Stomach (tissue), 9 donors: ENCODE results near the gene MS4A15. TPM values are rescaled to one million over a fixed set of nuclear protein-coding genes. Genes with fewer than 3 reads are reported as not detected.

Experiments used
- DNase-seq, 2 donors: peaks; one replicate each; pipeline versions ENCODE4 v3.0.0 to v3.0.0-alpha.2; 2013 to 2019
- H3K27ac ChIP-seq, 5 donors: fragments of 200-600 bp in 4 of 5; sonication (generic) in 4 of 5; one replicate each; pipeline ENCODE4 v1.5.1; 2013 to 2019; ENCODE audit warnings: mild to moderate bottlenecking in 1 of 5, moderate library complexity in 1 of 5
- H3K27me3 ChIP-seq, 3 donors: fragments of 200-600 bp; sonication (generic); one replicate each; pipeline ENCODE4 v1.5.1; 2017 to 2019; ENCODE audit warnings: mixed run types in 1 of 3
- H3K36me3 ChIP-seq, 4 donors: fragments of 200-600 bp; sonication (generic); 1 replicate in 3 of 4; 2 replicates in 1 of 4; pipeline ENCODE4 v1.5.1; 2016 to 2019
- H3K4me1 ChIP-seq, 4 donors: fragments of 200-600 bp; sonication (generic); one replicate each; pipeline ENCODE4 v1.5.1; 2016 to 2019
- H3K4me3 ChIP-seq, 4 donors: fragments of 200-600 bp; sonication (generic) in 3 of 4; one replicate each; pipeline ENCODE4 v1.5.1; 2016 to 2019; ENCODE audit warnings: mild to moderate bottlenecking in 1 of 4
- H3K9me3 ChIP-seq, 4 donors: fragments of 200-600 bp; sonication (generic); one replicate each; pipeline ENCODE4 v1.5.1; 2016 to 2019
- EP300 ChIP-seq: sonication (generic); formaldehyde crosslinking; IDR thresholded peaks from one replicate; pipeline ENCODE4 v1.6.1; 2017; ENCODE audit warnings: antibody characterized with exemption
- POLR2A ChIP-seq, 4 donors: fragments of 450-650 bp; IDR thresholded peaks; one replicate each; pipeline ENCODE4 v1.6.1; 2016; ENCODE audit warnings: antibody characterized with exemption in 4 of 4, control low read depth in 2 of 4, mild to moderate bottlenecking in 1 of 4, moderate library complexity in 1 of 4
- POLR2AphosphoS5 ChIP-seq, 3 donors: sonication (generic); formaldehyde crosslinking; IDR thresholded peaks; one replicate each; pipeline ENCODE4 v1.6.1; 2016; ENCODE audit warnings: antibody characterized with exemption in 3 of 3
- WGBS, 5 donors: extraction: QIAGEN DNeasy Blood & Tissue Kit in 3 of 5; methylation state at CpG; one replicate each; pipeline versions ENCODE4 v1.1.5 to v1.1.7; 2013 to 2018; 5-methylcytosine and 5-hydroxymethylcytosine counted together
- intact Hi-C: fragments of 100-400 bp; cut with DNase I; formaldehyde crosslinking; loops from one replicate; pipeline ENCODE4 v1.15.1; 2023; ENCODE audit warnings: low total_unique reads
- polyA plus RNA-seq, 3 donors: library from polyadenylated mRNA; stranded (reverse); fragments of 200-250 nt; gene quantifications; one replicate each; pipeline ENCODE4 v1.2.3, GENCODE V29; 2013
- total RNA-seq, 5 donors: library from RNA; depleted of rRNA; stranded (reverse); fragments of >200 nt; gene quantifications; one replicate each; pipeline versions ENCODE4 v1.1.0 to v1.2.3, GENCODE V29; 2014 to 2016
- TF ChIP-seq, protein P1 (sequence below), 7 experiments: fragments of 450-650 bp in 4 of 7; fragments of 200-600 bp in 3 of 7; sonication (generic) in 3 of 7; IDR thresholded peaks; one replicate each; pipeline ENCODE4 v1.5.1; 2016 to 2019; ENCODE audit warnings: antibody characterized with exemption in 7 of 7, control low read depth in 2 of 7, mild to moderate bottlenecking in 1 of 7
- donor health status: healthy with polysubstance abuse.
- donor health status: Bipolar disorder and iron deficiency.
- donor health status: healthy.

MS4A15 gene
- total and polyA plus RNA-seq, 8 donors: not detected

DNA sequence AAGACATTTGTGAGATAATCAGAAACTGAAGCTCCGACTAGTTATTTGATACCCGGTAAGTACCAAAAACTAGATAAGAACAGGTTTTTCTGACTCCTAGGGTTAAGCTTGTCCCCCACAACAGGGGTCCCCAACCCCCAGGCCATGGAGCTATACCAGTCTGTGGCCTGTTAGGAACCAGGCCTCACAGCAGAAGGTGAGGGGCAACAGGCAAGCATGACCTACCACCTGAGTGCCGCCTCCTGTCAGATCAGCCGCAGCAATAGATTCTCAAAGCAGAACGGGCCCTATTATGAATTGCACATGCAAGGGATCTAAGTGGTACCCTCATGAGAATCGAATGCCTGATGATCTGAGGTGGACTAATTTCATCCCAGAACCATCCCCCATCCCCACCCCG is 27.2 kb downstream of the MS4A15 start:
- WGBS, 5 donors: 81 to 89% (median 83%) methylated on average over 7 of the region's 7 CpGs
- H3K4me1 ChIP-seq: peaks cover 0 to 19% (median 10%) of the 10 kb centered on the region in 4 donors
- no peaks in the 10 kb centered on the region for H3K27me3 ChIP-seq
- TF ChIP-seq POLR2AphosphoS5 (IDR thresholded peaks at IDR 0.05): no peak
- TF ChIP-seq EP300: no peak
- TF ChIP-seq, protein P1, sequence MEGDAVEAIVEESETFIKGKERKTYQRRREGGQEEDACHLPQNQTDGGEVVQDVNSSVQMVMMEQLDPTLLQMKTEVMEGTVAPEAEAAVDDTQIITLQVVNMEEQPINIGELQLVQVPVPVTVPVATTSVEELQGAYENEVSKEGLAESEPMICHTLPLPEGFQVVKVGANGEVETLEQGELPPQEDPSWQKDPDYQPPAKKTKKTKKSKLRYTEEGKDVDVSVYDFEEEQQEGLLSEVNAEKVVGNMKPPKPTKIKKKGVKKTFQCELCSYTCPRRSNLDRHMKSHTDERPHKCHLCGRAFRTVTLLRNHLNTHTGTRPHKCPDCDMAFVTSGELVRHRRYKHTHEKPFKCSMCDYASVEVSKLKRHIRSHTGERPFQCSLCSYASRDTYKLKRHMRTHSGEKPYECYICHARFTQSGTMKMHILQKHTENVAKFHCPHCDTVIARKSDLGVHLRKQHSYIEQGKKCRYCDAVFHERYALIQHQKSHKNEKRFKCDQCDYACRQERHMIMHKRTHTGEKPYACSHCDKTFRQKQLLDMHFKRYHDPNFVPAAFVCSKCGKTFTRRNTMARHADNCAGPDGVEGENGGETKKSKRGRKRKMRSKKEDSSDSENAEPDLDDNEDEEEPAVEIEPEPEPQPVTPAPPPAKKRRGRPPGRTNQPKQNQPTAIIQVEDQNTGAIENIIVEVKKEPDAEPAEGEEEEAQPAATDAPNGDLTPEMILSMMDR (IDR thresholded peaks at IDR 0.05): no peak
- no peak for TF ChIP-seq POLR2A (IDR thresholded peaks at IDR 0.05)
- no peak overlapping the region for H3K4me3 ChIP-seq
- no peaks in the 10 kb centered on the region for H3K36me3 ChIP-seq
- DNase-seq: no peak
- intact Hi-C loops: no loop called here
- no peak overlapping the region for H3K27ac ChIP-seq
- H3K9me3 ChIP-seq: no peaks in the 10 kb centered on the region

DNA sequence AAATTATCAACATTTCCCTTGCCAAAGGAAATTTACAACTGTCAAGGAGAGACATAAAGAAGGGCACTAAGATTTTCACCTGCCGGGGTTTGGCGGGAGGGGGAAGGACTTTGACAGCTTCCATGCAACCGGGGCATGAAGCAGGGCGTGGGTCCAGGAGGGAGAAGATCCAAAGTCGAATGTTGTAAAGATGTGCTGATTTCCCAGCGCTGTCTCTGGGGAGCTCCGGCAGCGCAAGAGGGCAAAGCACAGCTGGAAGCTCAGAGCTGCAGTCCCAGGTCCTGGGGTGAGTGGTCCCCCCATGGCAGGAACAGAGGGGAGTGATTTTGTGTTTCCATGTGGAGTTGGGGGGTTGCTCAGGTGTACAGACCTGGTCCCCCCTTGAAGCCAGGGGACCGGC is 28.5 kb downstream of the MS4A15 start, which contains the start of gene MS4A10:
Gene MS4A10 (plus strand): TSS at position 198 of the 400 bp plus-strand sequence. CDS start 5,003 bp downstream, outside the sequence.
- TF ChIP-seq, protein P1 (IDR thresholded peaks at IDR 0.05): no peak
- TF ChIP-seq POLR2AphosphoS5 (IDR thresholded peaks at IDR 0.05) (no peak), EP300 (no peak), POLR2A (IDR thresholded peaks at IDR 0.05) (no peak)
- peaks cover 0 to 19% (median 10%) of the 10 kb centered on the region in 4 donors for H3K4me1 ChIP-seq
- WGBS, 5 donors: 59 to 67% (median 62%) methylated on average over 8 to 9 of the region's 9 CpGs
- no peak within 1 kb of the TSS for H3K4me3 ChIP-seq
- DNase-seq: no peak
- H3K36me3 ChIP-seq: no peaks in the 10 kb centered on the region
- intact Hi-C loops: no loop called here
- no peak within 1 kb of the TSS for H3K27ac ChIP-seq
- no peaks in the 10 kb centered on the region for H3K27me3 ChIP-seq
- no peaks in the 10 kb centered on the region for H3K9me3 ChIP-seq

GRCh38 chr11:60785806-60786361 is 29.2 kb downstream of the MS4A15 start:
- no peaks in the 10 kb centered on the region for H3K9me3 ChIP-seq
- no peaks in the 10 kb centered on the region for H3K36me3 ChIP-seq
- TF ChIP-seq, protein P1 (IDR thresholded peaks at IDR 0.05): no peak
- no peak for TF ChIP-seq EP300
- no peak for TF ChIP-seq POLR2AphosphoS5 (IDR thresholded peaks at IDR 0.05)
- no peak for TF ChIP-seq POLR2A (IDR thresholded peaks at IDR 0.05)
- H3K4me3 ChIP-seq: no peak overlapping the region
- DNase-seq: no peak
- intact Hi-C loops: no loop called here
- H3K27ac ChIP-seq: no peak overlapping the region
- peaks cover 0 to 19% (median 10%) of the 10 kb centered on the region in 4 donors for H3K4me1 ChIP-seq
- WGBS, 5 donors: 57 to 68% (median 64%) methylated on average over 8 of the region's 8 CpGs
- H3K27me3 ChIP-seq: no peaks in the 10 kb centered on the region

DNA sequence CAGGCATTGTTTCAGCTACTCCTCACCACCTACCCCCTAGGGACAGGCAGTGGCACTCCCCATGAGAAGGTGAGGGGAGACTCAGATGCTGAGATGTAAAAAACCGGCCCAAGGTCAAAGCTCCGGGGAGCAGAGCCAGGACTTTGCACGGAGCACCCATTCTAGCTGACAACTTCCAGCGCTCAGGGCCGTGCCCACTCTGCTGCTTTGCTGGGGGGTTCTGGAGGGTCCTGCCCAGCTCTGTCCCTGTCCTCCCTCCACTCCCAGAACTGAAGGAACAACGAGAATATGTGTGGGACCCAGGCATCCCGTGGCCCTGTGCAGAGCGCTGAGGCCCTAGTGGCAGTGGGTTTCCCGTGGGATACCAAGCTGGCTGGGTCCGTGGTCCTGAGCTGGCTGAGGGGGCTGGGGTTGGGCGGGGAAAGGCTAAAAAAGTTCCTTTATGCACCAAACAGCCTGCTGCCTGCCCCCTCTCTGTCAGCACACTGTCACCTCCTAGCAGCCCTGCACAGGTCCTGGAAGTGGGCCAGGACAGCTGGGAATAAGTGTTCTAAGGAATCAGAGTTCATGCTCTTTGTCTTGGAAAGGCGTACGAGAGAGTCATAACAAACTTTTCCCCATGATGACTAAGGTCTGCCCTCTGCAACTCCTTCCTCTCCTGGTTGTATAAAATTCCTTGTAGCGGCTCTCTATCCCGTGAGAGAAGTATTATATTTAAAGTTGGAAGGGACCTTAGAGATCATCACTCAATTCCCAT is 30.3 kb downstream of the MS4A15 start:
- Histone ChIP-seq H3K36me3 (no peaks in the 10 kb centered on the region), H3K4me1 (peaks cover 0 to 19% (median 10%) of the 10 kb centered on the region in 4 donors), H3K27me3 (no peaks in the 10 kb centered on the region), H3K4me3 (no peak overlapping the region), H3K27ac (peak overlapping the region in 1 of 5 donors; percentile 26), H3K9me3 (no peaks in the 10 kb centered on the region)
- intact Hi-C loops: no loop called here
- DNase-seq: peak; percentile 53 to 70
- 54 to 60% (median 58%) methylated on average over 15 of the region's 15 CpGs for WGBS, 5 donors
- TF ChIP-seq POLR2A (IDR thresholded peaks at IDR 0.05) (no peak), POLR2AphosphoS5 (IDR thresholded peaks at IDR 0.05) (peak in 1 of 3 donors; percentile 8)
